COR-L47 (cell line): ENCODE measurements around the gene AJUBA.
"Not testable (repeated sequence)": the region's sequence is repeated elsewhere in the genome, so short reads cannot be mapped to it uniquely, and the experiment has no call there.

Source experiments
- DNase-seq: peaks from one replicate; lab custom pipeline; 2025; lab: John Stamatoyannopoulos, UW

Gene AJUBA

DNA sequence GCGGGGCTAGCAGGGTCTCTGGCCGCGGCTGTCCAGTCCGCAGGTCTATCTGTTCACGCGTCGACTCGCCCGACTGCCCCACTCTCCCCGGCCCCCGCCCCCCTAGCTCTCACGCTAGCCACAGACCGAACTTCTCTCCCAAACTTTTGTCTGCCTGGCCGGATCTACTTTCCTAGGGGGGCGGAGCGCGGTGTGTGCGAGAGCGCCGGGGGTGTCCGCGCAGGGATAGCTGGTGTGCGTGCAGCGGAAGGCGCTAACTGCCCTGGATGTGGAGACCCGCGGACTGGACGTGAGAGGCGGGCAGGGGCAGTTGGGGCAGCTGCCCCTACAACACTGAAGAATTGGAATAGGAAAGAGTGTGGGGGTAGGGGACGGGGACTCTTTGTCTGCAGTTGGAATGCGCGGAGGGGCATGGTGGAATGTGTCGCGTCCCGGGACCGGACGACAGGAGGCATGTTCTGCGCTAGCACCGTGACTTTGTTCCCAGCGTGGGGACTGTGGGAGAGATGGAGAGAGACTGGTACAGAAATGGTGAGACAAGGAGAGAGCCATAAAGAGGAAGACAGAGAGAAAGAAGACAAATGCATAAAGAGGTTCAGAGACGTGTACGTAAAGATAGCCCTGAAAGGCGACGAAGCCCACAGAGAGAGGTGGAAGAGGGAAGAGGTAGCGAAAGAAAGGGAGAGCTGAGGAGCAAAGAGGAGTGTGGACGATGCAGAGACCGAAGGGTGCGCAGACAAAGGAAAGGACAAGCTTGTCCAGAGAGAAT is at the start of gene AJUBA:
Gene AJUBA (minus strand): TSS at position 75 of the 769 bp plus-strand sequence. CDS start 285 bp downstream, outside the sequence.
- DNase-seq = peak; percentile 46

DNA sequence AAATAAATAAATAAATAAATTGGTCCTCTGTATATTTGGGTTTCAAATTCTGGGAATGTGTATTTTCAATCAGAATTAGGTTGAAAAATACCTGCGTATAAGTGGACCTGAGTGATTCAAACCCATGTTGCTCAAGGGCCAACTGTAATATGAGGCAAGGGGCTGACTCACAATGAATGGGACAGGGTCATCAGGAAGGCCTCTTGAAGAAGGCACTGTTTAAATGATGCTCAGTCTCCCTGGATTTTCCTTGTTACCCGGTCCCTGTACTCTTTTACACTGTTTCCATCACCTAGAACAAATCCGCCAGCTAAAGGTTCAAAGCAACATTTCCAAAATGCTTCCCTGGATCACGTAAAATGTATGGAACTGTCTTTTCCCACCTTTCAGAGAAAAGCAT is 48.6 kb upstream of the AJUBA start:
- no peak for DNase-seq

DNA sequence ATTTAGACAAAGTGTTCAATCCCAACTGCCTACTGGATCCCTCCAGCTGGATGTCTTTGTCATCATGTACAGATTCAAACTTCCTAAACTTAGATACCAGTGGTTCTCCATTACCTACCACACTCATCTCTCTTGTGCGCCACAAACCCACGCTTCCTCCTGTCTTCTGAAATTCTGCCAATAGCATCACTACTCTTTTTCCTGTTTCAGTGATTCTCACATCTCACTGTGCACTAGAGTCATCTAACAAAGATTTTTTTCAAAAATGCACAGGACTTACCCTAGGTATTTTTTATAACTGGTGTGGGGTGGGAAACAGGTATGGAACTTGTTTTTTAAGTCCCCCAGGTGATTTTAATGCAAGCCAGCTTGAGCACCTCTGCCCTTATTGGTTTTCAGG is 46.4 kb upstream of the AJUBA start:
- DNase-seq = no peak

DNA sequence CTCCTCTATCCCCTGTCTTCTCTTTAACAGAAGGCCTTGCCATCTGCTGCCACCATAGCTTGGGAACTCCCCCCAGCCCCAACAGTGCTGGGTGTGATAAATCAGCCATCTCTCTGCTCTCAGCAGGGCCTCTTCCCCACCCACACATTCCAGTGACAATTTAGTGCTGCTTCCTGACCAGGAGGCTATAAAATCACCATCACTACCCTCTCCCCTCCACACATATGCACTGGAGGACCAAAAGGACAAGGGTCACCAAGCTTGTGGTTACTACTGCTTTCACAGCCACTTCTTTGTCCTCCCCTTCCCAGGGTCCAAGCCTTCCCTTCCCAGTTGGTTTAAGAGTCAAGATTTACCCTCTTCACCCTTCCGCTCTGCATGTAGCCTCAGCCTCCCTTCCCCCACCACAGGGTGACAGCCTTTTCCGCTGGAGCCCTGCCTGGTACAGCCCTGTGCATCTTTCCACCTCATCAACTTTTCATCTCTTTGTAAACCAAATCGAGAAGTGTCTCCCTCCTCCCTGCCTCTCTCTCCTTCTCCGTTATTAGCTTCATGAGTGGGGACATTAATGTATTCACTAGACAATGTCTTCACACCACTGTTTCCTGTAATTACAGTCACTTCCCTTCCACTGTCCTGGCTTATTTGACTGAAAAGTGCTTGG is 42.9 kb upstream of the AJUBA start:
- DNase-seq = no peak

DNA sequence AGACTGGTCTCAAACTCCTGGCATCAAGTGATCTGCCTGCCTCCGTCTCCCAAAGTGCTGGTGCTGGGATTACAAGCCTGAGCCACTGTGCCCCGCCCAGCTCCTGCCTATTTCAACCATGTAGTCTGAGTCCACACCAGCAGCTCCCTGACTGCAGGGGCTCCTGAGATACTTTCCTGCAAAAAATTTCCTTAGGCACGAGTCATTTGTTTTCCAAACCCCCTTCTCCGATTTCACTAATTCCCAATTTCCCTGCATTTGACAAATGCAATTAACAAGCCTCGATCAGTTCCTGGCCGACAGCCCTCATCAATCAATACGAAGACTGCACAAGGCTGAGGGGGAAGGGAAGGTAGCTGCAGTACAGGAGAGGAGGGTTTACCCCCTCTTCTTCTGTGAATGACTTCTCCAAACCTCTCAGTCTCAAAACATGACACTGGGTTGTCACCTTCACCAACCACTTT is 42.3 kb upstream of the AJUBA start:
- no peak for DNase-seq

DNA sequence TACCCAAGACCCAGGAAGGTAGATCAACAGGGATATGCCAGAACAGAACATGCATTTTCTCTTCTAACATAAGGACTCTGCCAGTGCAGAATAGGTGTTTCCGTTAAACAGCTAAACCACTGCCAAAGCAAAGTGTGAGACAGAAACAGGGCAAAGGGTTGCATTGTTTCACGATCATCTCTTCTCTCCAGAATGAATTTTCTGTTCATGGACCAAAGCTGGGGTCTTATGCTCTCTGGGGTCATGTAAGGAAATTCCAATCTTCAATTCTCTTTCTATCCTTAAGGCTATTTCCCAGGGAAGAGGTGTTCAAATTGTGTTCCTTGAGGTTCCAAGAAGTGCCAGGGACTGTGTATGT is 41.4 kb upstream of the AJUBA start:
- no peak for DNase-seq

DNA sequence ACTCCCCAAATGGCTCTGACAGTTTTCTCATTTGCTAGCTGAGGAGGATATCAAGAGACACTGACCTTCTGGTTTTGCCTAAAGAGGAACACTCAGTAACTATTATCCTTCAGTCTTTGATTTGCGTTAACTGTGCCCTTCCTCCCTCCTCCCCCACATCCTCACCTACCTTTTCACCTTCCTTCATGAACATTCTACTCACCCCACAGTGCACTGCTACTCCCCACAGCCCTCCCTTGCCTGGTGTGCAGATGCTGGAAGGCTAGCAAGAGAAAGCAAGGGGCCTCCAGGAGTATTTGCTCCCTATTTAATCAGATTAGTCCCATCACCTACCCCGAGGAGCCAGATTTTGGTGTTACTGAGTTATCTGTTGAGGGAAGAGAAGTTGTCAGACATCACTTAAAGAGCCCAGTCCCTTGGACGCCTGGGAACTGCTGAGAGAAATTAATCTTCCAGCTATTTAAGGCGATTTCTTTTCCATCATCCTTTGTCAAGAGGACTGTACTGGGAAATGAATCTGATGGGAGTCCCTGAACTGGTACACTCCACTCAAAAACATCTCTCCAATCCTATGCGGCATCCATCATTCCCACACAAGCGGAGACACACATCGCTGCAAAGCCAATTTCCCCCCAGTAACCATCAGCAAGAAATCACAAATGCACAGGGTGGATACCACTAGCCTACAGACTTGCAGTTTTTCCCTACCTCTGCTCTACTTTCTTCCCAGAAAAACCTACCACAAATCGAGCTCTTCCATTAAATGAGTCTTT is 40.9 kb upstream of the AJUBA start:
- no peak for DNase-seq

DNA sequence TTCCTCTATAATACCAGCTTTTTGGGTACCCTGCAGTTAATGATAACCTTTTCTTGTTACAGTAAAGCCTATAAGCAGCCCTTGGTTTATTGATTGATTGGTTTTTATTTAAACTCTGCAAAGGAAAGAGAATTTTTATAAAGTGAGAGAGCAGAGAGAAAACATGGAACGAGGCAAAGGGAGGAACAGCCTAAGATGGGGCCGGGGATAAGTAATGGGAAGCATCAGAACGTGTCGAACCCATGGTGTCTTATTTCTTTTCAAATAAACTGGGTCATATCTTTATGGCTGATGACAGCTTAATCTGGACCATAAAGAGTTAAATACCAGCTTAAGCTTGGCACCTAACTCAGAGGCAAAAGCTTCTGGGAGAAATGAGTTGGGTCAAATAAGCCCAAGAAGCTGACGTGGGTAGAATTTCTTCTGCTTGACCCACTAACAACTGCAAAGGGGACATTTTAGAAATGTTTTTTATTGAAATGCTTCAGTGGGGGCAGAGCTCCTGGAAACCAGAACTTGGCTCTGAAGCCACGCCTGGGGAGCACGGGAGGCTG is 39.6 kb upstream of the AJUBA start:
- DNase-seq = no peak

DNA sequence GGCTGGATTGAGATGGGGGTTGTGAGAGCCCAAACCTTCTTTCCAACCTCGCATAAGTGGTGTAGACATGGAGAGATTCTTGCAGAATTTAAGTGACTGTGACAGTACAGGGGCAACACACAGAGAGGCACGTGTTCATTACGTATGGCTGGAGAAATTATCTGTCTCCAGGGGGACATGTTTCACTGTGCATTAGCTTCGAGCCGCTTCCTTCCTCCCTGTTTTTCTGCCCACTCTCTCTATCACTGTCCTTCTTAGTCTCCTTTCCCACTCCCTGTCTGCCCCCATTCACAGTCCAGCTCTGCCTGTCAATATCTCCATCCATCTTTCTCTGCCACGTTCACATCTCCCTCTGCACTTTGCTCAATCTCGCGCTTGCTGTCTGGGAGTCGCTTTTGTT is 39.1 kb upstream of the AJUBA start:
- DNase-seq = no peak

DNA sequence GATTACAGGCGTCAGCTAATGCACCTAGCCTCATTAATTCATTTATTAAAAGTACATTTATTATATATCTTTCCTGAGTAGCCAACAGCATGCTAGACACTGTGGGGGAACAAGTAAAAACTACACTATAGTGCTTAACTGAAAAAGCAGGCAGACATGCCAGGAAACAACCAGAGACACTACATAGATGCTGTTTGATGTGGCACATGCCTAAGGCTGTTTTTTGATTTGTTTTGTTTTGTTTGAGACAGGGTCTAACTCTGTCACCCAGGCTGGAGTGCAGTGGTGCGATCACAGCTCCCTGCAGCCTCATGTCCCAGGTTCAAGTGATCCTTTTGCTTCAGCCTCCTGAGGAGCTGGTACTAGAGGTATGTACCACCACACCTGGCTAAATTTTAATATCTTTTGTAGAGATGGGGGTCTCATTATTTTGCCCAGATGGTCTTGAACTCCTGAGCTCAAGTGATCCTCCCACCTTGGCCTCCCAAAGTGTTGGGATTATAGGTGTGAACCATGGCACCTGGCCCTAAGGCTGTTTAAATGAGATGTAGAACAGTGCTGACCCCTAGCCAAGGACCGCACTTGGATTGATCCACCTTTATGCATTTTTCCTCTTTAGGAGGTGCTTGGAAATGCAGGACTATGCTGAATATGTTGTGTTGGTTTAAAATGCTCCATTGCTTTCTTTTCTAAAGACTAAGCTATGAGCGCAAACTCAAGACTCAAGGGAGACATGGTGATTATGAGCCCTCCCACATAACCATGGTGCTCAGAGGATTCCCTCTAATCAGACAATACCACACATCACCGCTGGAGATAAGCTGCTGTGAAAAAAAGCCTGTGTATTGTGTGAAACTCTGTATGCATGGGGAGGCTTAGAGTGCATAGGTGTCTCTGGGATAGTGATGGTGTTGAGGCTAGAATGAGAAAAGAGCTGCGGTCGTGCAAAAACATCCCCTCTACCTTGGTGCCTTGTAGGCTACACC is 38.1 kb upstream of the AJUBA start:
- no peak for DNase-seq

DNA sequence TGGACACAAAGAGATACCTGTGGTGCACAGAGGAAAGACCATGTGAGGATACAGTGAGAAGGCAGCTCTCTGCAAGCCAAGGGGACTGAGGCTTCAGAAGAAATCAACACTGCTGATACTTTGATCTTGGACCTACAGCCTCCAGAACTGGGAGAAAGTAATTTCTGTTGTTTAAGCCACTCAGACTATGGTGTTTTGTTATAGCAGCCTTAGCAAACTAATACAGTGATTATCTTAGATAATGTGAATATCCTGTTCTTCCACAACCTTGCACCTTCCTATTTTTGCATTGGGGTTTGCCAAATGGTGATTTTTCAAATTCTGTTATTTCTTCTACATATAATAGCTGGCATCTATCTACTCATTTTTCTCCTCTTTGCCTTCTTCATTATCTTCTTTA is 35.8 kb upstream of the AJUBA start:
- DNase-seq = no peak

DNA sequence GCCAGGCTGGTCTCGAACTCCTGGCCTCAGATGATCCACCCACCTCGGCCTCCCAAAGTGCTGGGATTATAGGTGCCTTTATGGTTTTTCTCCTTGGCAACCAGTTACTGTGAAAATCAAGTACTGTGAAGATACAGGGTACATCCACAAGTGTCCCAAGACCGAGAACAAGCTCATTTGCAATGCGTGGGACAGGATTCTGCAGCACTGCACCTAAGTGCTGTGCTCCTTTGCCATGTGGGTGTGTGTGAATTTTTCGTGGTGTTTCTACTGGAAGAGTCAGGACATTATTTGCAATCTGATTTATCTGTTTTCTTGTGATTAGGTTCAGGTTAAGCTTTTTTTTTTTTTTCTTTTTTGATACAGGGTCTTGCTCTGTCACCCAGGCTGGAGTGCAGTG is 34.7 kb upstream of the AJUBA start:
- DNase-seq = no peak

DNA sequence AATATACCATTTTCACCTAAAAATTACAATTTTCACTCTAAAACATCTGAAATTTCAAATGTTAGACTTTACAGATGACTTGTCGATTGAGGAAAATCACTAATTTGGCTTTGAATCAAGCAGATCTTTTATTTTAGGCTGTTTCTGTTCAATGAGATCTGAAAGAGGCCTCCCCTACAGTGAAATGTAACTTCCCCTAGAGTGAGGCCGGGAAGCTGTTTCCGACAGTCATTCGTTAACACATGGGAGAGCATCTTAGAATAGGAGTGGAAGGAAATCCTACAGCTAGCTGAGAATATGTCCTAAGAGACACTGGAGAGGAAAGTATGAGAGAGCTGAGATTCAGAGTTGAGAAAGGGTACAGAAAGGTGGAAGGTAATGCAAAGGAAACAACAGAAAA is 33.3 kb upstream of the AJUBA start:
- DNase-seq = no peak

DNA sequence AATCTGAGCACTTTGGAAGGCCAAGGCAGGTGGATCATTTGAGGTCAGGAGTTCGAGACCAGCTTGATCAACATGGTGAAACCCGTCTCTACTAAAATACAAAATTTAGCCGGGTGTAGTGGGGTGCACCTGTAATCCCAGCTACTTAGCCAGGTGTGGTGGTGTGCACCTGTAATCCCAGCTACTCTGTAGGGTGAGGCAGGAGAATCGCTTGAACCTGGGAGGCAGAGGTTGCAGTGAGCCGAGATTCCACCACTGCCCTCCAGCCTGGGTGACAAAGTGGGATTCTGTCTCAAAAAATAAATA is 31.4 kb upstream of the AJUBA start:
- DNase-seq = not testable (repeated sequence)

DNA sequence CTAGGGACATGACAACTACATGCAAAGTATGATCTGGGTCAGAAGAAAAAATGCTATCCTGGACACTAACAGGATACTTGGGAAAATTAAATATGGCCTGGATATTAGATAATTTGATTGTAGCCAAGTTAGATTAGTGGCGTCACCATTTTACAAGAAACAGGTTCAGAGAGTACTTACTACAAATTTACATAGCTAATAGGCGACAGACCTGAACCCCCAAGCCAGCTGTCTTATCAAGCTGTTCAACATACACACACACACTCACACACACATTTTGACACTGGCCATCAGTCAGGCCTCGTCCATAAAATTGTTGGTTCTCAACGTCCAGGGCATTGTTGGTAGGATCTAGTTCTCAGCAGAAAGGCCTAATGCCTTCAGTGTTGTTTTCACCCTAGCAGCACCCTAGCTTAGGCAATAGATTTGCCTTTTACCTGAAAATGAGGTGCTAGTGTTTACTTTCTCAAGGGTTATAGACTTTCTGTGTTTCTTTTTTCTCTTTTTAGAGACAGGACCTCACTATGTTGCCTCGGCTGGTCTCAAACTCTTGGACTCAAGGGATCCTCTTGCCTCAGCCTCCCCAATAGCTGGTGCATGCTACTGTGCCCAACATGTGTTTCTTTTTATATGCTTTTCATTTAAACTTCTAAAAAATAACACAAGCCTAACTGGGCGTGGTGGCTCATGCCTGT is 30.9 kb upstream of the AJUBA start:
- DNase-seq = no peak

DNA sequence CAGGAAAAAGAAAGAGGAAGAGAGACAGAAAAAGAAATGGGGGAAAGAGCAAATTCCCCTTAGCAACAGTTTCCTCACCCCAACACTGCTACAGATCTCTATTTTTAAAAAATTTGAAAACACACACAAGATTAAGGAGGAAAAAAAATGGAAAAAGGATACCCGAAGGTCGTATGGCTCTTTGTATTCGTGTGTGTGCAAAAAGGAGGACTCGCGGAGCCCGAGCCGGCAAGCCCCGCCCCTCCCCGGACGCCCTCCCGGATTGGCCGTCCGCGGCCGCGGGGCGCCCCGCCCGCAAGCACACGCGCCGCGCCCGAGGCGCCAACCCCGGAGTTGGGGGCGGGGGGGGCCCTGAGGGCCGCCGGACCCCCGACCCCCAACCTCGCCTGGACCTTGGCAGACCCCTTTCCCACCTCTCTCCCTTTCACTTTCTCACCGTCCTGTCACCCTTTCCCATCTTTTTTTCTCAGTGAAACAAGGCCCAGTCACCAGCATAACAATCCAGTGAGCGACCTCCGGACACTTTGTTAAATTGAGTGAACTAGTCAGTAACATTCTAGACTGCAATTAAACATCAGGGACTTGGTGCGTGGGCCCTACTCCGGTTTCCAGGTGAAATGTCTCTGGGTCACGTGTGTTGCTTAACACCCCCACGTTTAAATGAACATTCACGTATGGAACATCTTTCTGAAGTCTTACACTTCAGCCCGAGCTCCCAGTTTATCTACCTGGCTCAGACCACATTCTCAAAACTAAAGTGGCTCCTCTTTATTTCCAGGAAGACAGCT is 27.8 kb upstream of the AJUBA start, which contains the start of gene C14orf93:
Gene C14orf93 (minus strand): TSS at position 205 of the 788 bp plus-strand sequence. CDS start 11,120 bp downstream, outside the sequence.
- DNase-seq = peak; percentile 64

DNA sequence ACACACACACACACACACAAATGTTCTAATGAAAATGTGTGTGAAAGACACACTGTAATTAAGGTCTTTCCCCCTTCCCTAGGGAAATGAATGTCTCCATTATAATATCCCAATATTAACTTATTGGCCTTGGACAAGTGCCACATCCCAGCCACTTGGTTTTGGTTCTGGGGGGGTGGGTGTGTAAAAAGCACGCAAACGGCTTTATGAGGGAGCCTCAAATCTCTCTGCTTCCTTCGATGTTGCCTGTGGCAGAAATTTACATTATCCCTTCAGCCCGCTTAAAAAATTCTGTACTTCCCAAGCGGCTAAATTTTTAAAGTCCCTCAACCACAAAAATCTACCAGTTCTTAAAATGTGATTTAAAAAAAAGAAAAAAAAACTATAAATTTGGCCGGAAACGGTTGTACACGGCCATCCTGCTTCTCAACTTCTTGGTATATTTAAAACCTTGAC is 27.2 kb upstream of the AJUBA start:
- no peak for DNase-seq

DNA sequence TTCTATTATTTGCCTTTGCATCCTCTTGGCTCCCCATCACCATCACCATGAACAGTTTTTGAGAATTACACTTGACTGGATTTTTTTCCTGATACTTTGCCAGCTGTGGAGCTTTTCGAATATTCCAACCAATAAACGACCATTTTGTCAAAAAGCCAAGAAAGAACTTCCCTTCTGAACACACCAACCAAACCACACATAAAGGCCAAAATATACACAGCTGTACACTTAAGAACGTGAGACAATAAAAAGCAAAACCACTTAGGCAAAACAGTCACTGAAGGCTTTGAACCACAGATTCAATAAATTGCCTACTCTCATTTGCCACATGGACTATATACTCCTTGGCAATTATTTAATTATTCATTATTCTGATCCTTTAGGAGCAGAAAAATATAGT is 26.5 kb upstream of the AJUBA start:
- peak; percentile 11 for DNase-seq

DNA sequence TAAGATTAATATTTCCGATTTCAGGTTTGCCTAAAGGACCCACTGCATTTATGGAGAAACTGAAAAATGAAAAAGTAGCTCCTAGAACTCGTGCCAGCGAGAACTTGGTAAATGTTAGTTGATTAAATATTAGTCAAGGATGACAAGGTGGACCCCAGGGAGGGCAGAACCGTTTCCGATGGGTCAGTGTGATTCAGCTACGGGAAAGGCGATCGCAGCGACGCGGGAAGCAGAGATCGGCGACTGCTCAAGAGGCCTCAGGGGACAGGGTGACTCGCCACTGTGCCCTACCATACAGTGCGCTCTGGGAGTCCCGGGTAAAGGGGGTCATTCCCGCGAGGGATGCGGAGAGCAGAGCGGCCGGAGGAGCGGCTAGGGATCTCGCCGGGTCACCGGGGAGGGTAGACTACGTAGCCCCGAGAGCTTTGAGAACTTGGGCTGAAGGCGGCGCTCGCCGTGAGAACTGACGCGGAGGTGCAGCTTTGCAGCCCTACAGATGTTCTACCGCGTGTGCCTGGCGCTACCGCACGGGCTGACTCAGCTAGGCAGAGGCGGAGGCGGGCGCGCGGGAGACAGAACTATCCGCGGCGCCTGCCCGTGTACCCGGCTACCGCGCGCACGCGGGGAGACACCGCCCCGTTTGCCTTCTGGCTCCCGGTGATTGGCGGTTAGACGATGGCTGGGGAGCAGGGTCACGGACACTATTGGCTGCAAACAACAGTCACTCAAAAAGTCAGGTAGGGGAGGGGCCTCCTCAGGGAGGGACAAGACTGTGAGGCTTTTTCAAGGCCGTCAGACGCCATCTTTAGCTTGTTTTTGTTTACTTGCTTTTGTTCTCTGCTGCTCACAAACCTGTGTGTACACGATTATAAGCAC is 24.4 kb upstream of the AJUBA start:
- peak; percentile 98 for DNase-seq
